DND-41 (cell line): ENCODE results near the gene BBS12.

Experiments used
- ATAC-seq: fragments of 200-7000 bp; cut with Tn5 transposase; 3 replicates; pipeline ENCODE4 v1.9.1; 2021; ENCODE audit warnings: low read depth; ENCODE audit not compliant: insufficient read depth
- DNase-seq: peaks from one replicate; pipeline ENCODE4 v3.0.0-alpha.2; 2020
- H2AFZ ChIP-seq: 2 replicates; pipeline ENCODE4 v1.6.0; 2012; ENCODE audit warnings: low read depth, low read length
- H3K27ac ChIP-seq: 2 replicates; pipeline ENCODE4 v1.5.1; 2012; ENCODE audit warnings: low read length, inconsistent platforms
- H3K27me3 ChIP-seq: fragments of 200-600 bp; sonication (generic); 2 replicates; pipeline ENCODE4 v1.6.0; 2012; ENCODE audit warnings: low read length, mild to moderate bottlenecking, inconsistent platforms; ENCODE audit not compliant: insufficient read depth, poor library complexity
- H3K36me3 ChIP-seq: 2 replicates; pipeline ENCODE4 v1.5.1; 2012; ENCODE audit warnings: low read length, inconsistent platforms; ENCODE audit not compliant: insufficient read depth
- H3K4me1 ChIP-seq: 2 replicates; pipeline ENCODE4 v1.5.1; 2012; ENCODE audit warnings: mild to moderate bottlenecking, low read length; ENCODE audit not compliant: insufficient read depth
- H3K4me2 ChIP-seq: 2 replicates; pipeline ENCODE4 v1.6.0; 2012; ENCODE audit warnings: mild to moderate bottlenecking, moderate library complexity, low read length, inconsistent platforms; ENCODE audit not compliant: insufficient read depth
- H3K4me3 ChIP-seq, 2 experiments: fragments of 200-600 bp in 1 of 2; shearing (Covaris generic) in 1 of 2; 2 replicates each; pipeline ENCODE4 v1.5.1; 2012 to 2016; ENCODE audit warnings: inconsistent platforms in 2 of 2, low read length in 2 of 2, mild to moderate bottlenecking in 2 of 2, low read depth in 1 of 2, moderate library complexity in 1 of 2
- H3K79me2 ChIP-seq: 2 replicates; pipeline ENCODE4 v1.6.0; 2012; ENCODE audit warnings: low read length, inconsistent platforms; ENCODE audit not compliant: insufficient read depth
- H3K9ac ChIP-seq: 2 replicates; pipeline ENCODE4 v1.6.0; 2012; ENCODE audit warnings: low read depth, mild to moderate bottlenecking, inconsistent platforms, low read length, moderate library complexity
- H3K9me3 ChIP-seq: 2 replicates; pipeline ENCODE4 v1.5.1; 2012; ENCODE audit warnings: low read length, moderate library complexity, mild to moderate bottlenecking, inconsistent platforms; ENCODE audit not compliant: insufficient read depth, severe bottlenecking
- H4K20me1 ChIP-seq: 2 replicates; pipeline ENCODE4 v1.6.0; 2012; ENCODE audit warnings: low read length; ENCODE audit not compliant: insufficient read depth
- EZH2 ChIP-seq: IDR thresholded peaks from 3 replicates; pipeline ENCODE4 v1.6.1; 2012; ENCODE audit warnings: borderline replicate concordance, low read depth, mild to moderate bottlenecking, moderate library complexity, low read length, inconsistent platforms; ENCODE audit not compliant: severe bottlenecking
- TF ChIP-seq, protein P1 (sequence below): IDR thresholded peaks from 2 replicates; pipeline ENCODE4 v1.5.1; 2012; ENCODE audit warnings: borderline replicate concordance, low read length, moderate library complexity, mild to moderate bottlenecking; ENCODE audit not compliant: poor library complexity, severe bottlenecking; ENCODE audit errors: extremely low read depth

BBS12 gene

DNA sequence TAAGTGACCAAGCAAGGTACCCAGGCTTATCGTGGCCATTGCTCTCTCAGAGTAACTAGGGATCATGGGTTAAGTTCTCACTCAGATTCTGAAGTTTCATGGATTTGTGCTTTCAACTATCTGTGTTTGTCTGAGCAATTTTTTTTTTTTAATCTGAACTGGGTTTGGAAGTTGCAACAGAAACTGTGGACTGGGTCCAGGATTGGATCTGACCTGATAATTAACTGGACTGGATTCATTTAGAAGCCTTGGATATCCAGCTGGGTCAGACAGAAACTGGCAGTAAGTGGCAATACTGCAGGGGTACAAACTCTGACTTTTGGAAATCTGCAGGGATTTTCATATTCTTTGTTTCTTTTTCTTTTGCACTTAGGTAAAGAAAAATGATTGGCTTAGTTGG is 55.4 kb downstream of the BBS12 start:
- Histone ChIP-seq H2AFZ (no peak overlapping the region), H4K20me1 (no peaks in the 10 kb centered on the region), H3K4me2 (no peak overlapping the region), H3K27me3 (no peaks in the 10 kb centered on the region), H3K36me3 (no peaks in the 10 kb centered on the region), H3K27ac (no peak overlapping the region), H3K4me3 (no peak overlapping the region), H3K9me3 (no peaks in the 10 kb centered on the region), H3K9ac (no peak overlapping the region), H3K4me1 (no peaks in the 10 kb centered on the region), H3K79me2 (no peaks in the 10 kb centered on the region)
- TF ChIP-seq, protein P1, sequence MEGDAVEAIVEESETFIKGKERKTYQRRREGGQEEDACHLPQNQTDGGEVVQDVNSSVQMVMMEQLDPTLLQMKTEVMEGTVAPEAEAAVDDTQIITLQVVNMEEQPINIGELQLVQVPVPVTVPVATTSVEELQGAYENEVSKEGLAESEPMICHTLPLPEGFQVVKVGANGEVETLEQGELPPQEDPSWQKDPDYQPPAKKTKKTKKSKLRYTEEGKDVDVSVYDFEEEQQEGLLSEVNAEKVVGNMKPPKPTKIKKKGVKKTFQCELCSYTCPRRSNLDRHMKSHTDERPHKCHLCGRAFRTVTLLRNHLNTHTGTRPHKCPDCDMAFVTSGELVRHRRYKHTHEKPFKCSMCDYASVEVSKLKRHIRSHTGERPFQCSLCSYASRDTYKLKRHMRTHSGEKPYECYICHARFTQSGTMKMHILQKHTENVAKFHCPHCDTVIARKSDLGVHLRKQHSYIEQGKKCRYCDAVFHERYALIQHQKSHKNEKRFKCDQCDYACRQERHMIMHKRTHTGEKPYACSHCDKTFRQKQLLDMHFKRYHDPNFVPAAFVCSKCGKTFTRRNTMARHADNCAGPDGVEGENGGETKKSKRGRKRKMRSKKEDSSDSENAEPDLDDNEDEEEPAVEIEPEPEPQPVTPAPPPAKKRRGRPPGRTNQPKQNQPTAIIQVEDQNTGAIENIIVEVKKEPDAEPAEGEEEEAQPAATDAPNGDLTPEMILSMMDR, result no peak
- TF ChIP-seq EZH2, result no peak
- ATAC-seq, result no peak
- no peak for DNase-seq

DNA sequence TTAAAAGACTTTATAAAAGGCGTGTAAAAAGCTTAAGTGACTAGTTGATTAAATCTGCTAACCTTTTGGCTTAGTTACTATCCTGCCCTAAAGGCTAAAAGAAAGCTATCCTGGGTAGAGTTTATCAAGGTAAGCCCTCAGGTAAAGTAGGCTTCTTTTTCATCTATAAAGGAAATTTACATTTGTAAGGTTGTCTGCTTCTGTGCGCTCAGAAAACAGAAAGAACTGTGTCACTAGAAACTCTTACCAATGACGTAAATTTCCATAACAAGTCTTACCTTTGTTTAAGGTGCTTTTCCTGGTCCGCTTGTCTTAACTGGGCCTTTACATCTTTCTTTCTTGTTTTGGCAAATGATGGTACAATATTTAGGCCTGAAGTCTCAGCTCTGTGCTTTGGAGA is 56.4 kb downstream of the BBS12 start:
- Histone ChIP-seq H3K9ac (no peak overlapping the region), H3K27ac (no peak overlapping the region), H4K20me1 (no peaks in the 10 kb centered on the region), H3K9me3 (no peaks in the 10 kb centered on the region), H3K4me2 (no peak overlapping the region), H3K4me3 (no peak overlapping the region), H3K4me1 (no peaks in the 10 kb centered on the region), H3K27me3 (no peaks in the 10 kb centered on the region), H3K79me2 (no peaks in the 10 kb centered on the region), H3K36me3 (no peaks in the 10 kb centered on the region), H2AFZ (no peak overlapping the region)
- ATAC-seq (no peak), DNase-seq (no peak)
- no peak for TF ChIP-seq EZH2
- TF ChIP-seq, protein P1, result no peak

DNA sequence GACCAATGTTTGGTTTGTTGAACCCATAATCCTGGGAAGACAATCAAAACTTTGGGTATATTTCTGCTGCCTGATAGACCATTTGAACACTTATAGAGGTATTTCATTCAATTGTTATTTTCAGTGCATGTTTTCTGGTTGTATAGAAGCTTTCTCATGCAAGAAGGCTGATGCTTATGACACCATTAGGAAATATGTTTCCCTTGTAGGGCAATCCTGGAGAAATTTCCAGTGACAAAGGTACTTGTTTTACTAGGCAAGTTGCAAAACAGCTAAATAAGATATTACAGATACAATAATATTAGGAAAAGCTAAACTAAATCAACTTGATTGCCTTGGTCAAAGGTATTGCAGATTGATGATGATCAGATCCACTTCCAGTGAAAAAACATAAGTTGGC is 61.3 kb downstream of the BBS12 start:
- Histone ChIP-seq H3K27ac (no peak overlapping the region), H3K36me3 (no peaks in the 10 kb centered on the region), H4K20me1 (no peaks in the 10 kb centered on the region), H3K4me2 (no peak overlapping the region), H2AFZ (no peak overlapping the region), H3K27me3 (no peaks in the 10 kb centered on the region), H3K4me3 (no peak overlapping the region), H3K79me2 (no peaks in the 10 kb centered on the region), H3K4me1 (no peaks in the 10 kb centered on the region), H3K9ac (no peak overlapping the region), H3K9me3 (no peaks in the 10 kb centered on the region)
- TF ChIP-seq, protein P1, result no peak
- TF ChIP-seq EZH2, result no peak
- no peak for DNase-seq
- ATAC-seq, result no peak
